Activated CD8-positive, alpha-beta memory T cell treated with anti-CD3 and anti-CD28 coated beads for 1 hour (primary cell): Measurements from ENCODE around the gene ADARB1.

Experiments
- DNase-seq, 2 donors: peaks; one replicate each; pipeline ENCODE4 v3.0.0-alpha.2; 2020; ENCODE audit warnings: low read depth in 1 of 2; ENCODE audit errors: extremely low read depth in 1 of 2

The ADARB1 gene

DNA sequence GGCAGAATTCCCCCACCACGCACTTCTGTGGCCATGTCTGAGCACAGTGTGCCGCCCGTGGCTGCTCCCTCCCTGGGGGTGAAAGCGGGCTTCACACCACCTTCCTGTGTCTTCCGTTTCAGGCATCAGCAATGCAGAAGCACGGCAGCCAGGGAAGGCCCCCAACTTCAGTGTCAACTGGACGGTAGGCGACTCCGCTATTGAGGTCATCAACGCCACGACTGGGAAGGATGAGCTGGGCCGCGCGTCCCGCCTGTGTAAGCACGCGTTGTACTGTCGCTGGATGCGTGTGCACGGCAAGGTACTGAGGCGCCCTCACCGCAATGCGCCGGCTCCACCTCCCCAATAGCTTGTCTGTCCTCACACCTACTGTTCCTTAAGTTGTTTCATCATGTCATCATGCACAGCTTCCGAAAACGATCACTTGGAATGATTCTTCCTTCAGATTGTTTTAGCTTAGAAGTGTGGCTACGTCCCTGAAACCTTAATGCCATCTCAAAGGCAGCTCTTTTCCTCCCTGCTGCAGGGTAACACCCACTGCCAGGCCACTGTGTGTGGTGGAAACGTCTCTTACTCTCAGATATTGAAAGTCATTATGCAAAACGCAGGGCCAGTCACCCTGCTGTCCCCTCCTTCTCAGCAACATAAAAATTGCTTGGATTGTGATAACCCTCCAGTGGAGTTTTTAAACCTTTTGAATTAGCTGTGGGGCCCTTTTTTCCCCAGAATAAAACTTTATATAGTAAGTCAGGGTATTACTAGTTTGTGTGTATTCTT lies 146.5 kb downstream of the ADARB1 start:
- no peak for DNase-seq

GRCh38 chr21:45222001-45222400 lies 147.6 kb downstream of the ADARB1 start:
- DNase-seq, result no peak

GRCh38 chr21:45223236-45224185 lies 149.1 kb downstream of the ADARB1 start:
- DNase-seq, result no peak

- DNase-seq, result peak in 1 of 2 donors; percentile 54
Measured at GRCh38 chr21:45224189-45224938, 150.0 kb downstream of the ADARB1 start.

DNA sequence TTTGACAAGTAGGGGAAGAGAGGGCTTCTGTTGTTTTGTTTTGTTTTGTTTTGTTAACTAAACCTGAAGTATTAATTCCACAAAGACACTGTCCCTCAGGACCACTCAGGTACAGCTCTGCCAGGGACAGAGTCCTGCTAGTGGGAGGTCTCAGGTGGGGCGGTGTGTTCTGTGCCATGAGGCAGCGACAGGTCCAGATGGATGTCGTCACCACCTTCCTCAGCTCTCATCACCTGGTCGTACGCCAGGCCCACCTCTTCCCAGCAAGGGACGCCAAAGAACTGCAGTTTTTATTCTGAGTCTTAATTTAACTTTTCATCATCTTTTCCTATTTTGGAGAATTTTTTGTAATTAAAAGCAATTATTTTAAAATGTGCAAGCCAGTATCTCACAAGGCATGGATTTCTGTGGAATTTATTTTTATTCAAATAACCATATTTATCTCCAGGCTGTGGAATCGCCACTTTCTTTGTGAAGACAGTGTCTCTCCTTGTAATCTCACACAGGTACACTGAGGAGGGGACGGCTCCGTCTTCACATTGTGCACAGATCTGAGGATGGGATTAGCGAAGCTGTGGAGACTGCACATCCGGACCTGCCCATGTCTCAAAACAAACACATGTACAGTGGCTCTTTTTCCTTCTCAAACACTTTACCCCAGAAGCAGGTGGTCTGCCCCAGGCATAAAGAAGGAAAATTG lies 150.8 kb downstream of the ADARB1 start:
- no peak for DNase-seq

DNA sequence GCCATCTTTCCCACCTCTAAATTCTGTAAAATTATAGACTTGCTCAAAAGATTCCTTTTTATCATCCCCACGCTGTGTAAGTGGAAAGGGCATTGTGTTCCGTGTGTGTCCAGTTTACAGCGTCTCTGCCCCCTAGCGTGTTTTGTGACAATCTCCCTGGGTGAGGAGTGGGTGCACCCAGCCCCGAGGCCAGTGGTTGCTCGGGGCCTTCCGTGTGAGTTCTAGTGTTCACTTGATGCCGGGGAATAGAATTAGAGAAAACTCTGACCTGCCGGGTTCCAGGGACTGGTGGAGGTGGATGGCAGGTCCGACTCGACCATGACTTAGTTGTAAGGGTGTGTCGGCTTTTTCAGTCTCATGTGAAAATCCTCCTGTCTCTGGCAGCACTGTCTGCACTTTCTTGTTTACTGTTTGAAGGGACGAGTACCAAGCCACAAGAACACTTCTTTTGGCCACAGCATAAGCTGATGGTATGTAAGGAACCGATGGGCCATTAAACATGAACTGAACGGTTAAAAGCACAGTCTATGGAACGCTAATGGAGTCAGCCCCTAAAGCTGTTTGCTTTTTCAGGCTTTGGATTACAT lies 151.5 kb downstream of the ADARB1 start:
- DNase-seq, result no peak

DNA sequence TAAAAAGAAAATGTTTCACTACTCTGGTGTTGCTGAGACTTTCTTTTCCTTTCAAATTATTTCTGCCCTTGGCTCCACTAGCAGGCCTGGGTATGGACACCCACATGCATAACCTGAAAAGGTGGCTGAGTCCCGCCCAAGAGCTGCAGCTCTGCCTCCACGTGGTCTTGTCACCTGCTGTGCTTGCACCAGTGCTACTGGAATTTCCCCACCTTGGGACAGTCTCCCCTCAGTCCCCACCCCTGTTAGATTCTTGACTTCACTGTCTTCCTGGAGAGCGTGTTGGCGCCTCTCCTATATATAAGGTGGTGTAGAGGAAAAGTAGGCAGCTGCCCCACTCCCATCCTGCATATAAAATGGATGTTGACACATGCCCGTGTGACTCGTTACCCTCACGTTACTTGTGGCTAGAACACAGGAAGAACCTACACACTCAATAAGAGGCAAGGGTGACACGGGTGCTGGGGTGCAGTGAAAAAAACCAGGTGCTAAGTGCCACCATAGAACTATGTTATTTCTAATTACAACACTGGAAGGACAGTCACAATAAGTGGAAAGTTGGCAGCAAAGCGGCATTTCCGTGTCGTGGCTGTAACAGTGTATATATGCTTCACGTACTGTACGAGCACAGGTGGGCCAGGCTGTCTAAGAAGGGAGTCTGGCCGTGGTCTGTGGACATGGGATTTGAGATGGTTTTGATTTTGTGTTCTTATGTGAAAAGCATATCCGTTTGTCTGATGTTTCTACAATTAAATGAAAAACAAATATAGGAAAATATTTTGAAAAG lies 152.4 kb downstream of the ADARB1 start:
- no peak for DNase-seq

- DNase-seq, result no peak
Measured at GRCh38 chr21:45227735-45228134, 153.4 kb downstream of the ADARB1 start.

DNA sequence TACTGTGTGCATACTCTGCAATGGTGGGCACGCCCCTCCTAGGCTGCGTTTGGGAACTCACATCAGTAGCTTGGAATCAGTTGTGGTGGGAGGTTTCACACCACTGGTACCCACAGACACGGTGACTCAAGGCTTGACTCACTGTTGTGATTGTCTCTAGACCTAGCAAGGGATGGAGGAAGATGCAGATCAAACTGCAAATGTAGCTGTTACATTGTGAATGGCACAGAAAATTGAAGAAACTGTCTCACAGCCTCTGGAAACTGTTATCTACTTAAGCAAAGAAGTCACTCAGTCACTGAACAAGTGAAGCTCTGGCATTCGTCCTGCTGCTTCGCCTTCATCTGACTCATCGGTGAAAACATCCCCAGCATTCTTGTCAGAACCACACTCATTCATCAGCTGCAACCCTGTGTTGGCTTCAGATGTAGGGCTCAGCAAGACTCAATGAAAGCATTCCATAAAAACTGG lies 153.8 kb downstream of the ADARB1 start:
- peak; percentile 32 to 53 for DNase-seq

- DNase-seq, result no peak
Measured at GRCh38 chr21:45228656-45229240, 154.4 kb downstream of the ADARB1 start.

DNA sequence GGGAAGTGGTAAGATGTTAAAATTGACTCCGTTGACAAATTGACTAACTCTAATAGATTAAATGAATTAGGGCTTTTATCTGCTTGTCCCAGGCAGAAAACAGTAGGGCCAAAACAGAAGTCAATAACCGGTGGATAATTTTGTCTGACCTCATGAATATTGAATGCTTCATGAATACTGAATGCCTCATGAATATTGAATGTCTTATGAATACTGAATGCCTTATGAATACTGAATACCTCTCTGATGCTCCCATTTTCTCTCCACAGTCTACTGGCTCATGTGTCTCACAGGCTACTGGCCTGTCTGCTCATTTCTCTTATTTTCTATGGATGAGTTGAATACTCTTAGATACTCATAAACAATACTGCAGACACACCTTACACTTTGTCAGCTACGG lies 157.3 kb downstream of the ADARB1 start:
- no peak for DNase-seq

GRCh38 chr21:45234127-45234526 lies 159.7 kb downstream of the ADARB1 start:
- no peak for DNase-seq

- DNase-seq, result no peak
Measured at GRCh38 chr21:45234965-45235364, 160.6 kb downstream of the ADARB1 start.

- no peak for DNase-seq
Measured at GRCh38 chr21:45235488-45235887, 161.1 kb downstream of the ADARB1 start.

GRCh38 chr21:45236481-45236880 lies 162.1 kb downstream of the ADARB1 start:
- DNase-seq, result no peak

GRCh38 chr21:45237401-45237800 lies 163.0 kb downstream of the ADARB1 start:
- no peak for DNase-seq

GRCh38 chr21:45241357-45241756 lies 167.0 kb downstream of the ADARB1 start:
- no peak for DNase-seq

DNA sequence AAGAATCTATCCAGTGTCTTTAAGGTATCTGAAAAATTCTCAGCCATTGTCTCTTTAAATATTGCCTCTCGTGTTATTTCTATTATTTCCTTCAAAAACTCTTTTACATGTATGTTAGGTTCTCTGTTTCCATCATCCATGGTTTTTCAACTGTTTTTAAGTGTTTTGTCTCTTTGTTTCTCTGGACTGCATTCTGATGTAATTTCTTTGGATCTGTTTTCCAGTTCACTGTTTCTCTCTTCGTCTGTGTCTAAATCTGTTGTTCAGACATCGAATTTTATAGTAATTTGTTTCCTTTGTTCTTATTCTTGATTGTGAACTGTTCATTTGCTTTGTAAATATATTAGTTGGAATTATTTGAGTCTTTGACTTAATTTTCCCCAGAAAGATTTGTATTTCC lies 169.2 kb downstream of the ADARB1 start:
- no peak for DNase-seq

GRCh38 chr21:45244799-45245340 lies 170.5 kb downstream of the ADARB1 start:
- no peak for DNase-seq
